SW480 (cell line): Measurements from ENCODE around the gene NCBP2L.

Source experiments
- DNase-seq: peaks from one replicate; pipeline ENCODE4 v3.0.0-alpha.2; 2016; ENCODE audit warnings: low spot score

The NCBP2L gene

DNA sequence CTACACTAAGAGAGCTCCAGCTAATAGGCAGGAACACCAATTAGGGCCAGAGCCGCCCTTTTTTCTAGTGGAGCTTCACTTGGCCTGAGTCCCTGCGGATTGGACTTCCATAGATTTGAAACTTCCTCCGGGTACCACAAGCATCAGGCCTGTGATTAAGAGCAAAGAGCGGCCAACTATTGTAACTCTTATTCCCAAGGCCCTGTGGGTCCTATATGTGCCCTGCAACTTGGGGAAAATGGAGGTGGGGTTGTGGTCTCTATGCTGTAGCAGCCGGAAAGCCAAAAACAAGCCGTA, at the start of gene NCBP2L:
Gene NCBP2L, plus strand, starts transcription at position 198 of the 297 bp plus-strand sequence. CDS start 16,488 bp downstream, outside the sequence.
- no peak for DNase-seq

DNA sequence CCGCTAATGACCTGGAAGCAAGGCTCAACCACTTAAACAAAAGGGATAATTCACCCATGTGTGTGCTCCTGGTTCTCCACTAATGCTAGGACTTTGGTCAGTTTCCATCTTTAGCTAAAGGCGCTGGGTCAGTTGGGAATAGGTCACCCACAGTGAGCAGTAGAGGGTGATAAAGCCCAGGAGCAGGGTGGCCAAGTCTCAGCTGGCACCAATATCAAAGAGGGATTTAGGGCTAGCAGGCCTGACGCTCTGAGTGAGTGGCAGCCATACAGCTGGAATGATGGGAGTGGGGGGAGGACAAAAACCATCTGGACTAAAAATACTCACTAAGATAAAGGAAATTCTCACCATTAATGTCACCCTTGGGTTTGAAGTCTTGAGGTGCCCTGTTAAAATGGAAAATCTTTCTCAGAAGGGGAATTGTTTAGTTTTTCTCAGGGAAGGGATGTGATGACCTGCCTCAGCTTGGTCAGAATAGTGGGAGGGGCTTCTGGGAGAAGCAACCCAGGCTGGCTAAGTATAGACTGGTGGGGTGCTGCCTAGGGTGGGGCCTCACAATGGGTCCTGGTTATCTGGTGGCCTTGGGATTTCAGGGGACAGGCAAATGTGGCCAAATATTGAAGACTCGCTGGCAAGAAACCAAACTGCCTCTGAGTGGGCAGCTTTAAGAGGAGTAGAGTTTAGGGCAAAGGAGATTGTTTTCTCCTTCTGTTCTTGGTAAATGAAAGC, 49.0 kb upstream of the NCBP2L start:
- no peak for DNase-seq

GRCh38 chrX:107729558-107730297, 47.8 kb upstream of the NCBP2L start:
- no peak for DNase-seq

- no peak for DNase-seq
Observed at GRCh38 chrX:107730298-107730655, 47.3 kb upstream of the NCBP2L start.

GRCh38 chrX:107730991-107731766, 46.4 kb upstream of the NCBP2L start:
- no peak for DNase-seq

- DNase-seq = peak; percentile 45
Observed at GRCh38 chrX:107731831-107732502, 45.6 kb upstream of the NCBP2L start.

- no peak for DNase-seq
Observed at GRCh38 chrX:107733686-107734085, 43.8 kb upstream of the NCBP2L start.

DNA sequence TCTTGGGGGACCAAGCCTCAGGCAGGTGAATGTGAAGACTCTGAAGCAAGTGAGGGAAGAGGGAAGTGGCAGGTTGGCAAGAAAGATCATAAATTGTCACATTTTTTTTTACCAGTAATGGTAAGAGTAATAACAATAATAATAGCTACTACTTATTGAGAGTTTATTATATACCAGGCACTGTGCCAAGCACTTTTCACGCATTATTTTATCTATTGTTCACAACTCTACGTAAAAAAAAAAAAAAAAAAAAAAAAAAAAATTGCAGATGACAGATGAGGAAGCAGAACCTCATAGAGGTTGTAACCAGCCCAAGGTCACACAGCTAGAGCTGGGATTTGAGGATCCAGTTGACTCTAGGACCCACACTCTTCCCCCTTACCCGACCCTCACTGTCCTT, 42.9 kb upstream of the NCBP2L start:
- no peak for DNase-seq

- no peak for DNase-seq
Observed at GRCh38 chrX:107736781-107737531, 40.6 kb upstream of the NCBP2L start.

GRCh38 chrX:107738272-107738671, 39.3 kb upstream of the NCBP2L start:
- DNase-seq = no peak

DNA sequence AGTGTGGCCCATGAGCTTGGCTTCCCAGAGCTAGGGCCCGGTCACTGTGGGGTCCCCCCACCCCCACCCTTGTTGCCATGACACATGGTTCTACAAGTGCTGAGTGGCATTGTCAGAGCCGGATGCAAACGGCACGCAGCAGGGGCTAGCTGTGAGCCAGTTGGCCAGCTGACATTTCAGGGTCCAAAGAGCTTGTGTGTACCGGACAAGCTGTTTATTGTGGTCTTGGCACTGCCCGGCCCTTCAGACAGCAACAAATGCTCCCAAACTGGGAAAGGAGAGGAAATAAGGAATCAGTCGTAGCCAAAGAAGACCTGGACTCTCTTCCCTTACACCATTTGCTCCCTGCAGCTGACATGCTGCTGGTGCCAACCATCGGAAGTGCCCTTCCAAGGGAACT, 38.8 kb upstream of the NCBP2L start:
- DNase-seq = no peak

DNA sequence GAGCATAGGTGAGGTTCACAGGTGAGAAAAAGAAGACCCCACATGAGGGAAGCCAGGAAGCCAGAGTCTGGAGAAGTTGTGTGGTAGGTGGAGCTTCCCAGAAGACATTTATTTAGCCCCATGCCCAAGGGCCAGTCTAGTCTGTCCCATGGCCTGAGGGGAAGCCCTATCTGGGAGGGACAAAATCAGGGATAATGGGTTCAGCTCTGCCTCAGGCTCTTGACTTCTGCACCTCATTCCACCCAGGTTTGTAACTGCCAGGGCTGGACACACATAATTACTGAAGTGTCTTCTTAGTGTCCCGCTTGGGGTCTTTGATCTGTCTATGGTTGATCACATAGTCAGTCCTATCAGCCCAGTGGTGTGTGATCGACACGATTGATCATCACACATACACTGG, 38.0 kb upstream of the NCBP2L start:
- DNase-seq = no peak

- DNase-seq = no peak
Observed at GRCh38 chrX:107741404-107741790, 36.1 kb upstream of the NCBP2L start.

DNA sequence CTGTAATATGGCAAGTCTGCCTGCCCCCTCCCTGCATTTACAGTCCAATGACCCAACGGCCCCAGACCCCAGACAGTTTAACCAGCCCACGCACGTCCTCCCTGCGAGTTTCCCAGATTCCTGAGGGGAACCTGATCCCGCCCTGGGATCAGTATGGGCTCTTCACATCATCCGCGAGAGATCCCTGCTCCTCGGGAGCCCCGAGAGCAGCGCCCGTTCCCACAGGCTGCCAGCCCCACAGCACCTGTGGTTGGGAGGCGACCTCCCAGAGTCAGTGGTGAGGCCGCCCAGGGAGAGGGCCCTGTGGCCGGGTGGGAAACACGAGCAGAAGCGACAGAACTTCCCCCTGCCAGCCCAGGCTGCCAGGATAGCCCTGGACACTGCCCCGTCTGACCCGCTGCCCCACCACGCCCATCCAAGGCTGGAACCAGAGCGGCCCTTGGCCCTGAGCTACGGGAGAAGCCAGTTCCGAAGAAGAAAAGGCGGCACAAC, 34.8 kb upstream of the NCBP2L start:
- no peak for DNase-seq

DNA sequence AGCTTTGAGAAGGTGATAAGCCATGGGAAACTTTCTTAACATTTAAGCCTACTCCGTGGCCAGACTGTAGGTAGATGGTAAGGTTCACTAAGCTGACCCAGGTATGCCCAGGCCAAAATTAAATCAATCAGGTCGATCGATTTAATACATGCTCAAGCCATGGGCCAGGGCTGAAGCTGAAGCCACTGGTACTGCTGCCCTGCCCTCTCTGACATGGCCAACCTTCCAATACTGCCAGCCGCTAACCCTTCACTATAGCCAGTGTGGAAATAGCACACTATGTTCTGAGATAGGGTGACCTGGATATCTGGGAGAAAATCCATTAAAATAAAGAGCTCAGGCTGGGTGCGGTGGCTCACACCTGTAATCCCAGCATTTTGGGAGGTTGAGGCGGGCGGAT, 33.5 kb upstream of the NCBP2L start:
- DNase-seq = no peak

GRCh38 chrX:107744868-107745267, 32.7 kb upstream of the NCBP2L start:
- DNase-seq = no peak

DNA sequence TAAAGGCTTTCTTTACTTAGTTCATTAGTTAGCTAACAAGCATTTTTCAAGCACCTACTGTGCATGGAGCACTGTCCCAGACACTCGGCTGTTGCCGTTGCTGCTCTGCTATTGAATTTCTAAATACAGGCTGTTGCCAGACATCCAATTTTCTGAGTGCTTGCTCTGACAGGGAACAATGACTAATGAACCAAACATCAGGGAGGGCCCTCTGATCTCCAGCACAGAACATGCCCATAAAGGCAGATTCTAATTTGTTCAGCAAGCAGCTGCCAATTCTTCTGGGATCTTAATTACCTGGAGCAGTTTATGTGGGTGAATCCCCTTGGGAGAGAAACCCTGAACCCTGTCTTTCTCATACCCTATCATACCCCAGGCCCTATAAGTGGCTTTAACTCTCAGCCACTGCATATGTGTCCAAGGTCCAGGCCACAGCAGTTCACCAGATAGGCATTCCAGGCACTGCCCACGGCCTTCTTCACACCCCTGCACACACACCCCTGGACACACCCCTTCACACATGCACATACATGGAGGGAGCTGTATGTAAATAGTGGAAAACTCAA, 29.9 kb upstream of the NCBP2L start:
- DNase-seq = peak; percentile 81

GRCh38 chrX:107748506-107748905, 29.0 kb upstream of the NCBP2L start:
- DNase-seq = no peak

DNA sequence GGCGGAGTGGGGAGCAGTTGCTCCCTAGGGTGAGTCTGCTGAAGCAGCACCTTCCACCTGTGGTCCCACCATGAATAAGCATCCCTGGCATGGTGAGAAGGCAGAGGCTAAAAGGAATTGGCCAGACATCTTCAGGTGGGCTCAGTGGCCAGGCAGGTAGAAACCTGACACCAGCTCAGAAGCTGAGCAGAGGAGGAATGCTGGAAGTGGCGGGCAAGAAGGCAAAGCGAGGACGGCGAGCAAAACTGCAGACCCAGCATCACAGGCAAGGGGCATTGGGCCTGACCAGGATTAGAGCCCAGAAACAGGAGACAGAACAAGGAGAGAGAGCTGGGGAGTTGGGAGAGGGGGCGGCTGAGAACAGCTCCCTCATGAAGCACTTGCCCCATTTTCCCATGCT, 27.3 kb upstream of the NCBP2L start:
- DNase-seq = no peak

DNA sequence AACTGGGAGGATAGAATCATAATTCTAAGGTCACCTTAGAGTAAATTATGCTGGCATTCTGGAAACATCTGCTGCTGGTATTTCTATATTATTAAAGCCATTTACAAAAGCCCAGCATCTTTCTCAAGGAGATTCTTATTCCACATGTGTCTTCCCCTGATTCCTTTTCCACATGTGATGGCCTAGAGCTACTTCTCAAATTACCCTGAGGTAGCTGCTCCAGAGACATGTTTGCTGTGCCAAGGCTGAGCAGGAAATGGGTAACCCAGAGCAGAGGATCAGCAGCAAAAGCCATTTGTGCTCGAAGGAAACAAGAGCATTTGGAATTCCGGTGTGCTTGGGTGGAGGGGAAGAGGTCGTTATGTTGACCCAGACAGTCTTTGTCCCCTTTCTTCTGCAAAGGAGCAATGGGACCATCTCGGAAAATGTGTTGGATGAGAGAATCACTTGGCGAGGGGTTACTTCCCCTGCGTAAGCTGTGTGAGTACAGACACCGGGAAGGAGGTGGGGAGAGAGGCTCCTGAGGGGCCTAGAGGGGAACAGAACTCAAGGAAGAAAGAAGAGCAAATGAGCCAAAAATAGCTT, 26.6 kb upstream of the NCBP2L start:
- no peak for DNase-seq

GRCh38 chrX:107752043-107752442, 25.5 kb upstream of the NCBP2L start:
- DNase-seq = no peak
